DOHH2 (cell line): ENCODE data around the gene CEBPE.

Experiments used
- H3F3A ChIP-seq: fragments of 200-600 bp; sonication (generic), shearing (Covaris generic); 2 replicates; pipeline ENCODE4 v1.6.0; 2016; ENCODE audit warnings: antibody characterized with exemption, mild to moderate bottlenecking; ENCODE audit not compliant: control insufficient read depth, insufficient read depth
- H3K27ac ChIP-seq: fragments of 200-600 bp; sonication (generic); 2 replicates; pipeline ENCODE4 v1.5.1; 2014; ENCODE audit warnings: low read depth, mild to moderate bottlenecking, low read length, moderate library complexity
- H3K27me3 ChIP-seq: fragments of 200-600 bp; sonication (generic); 2 replicates; pipeline ENCODE4 v1.6.1; 2014; ENCODE audit warnings: mild to moderate bottlenecking, low read length, mixed read lengths; ENCODE audit not compliant: control insufficient read depth
- H3K36me3 ChIP-seq: fragments of 200-600 bp; sonication (generic); 2 replicates; pipeline ENCODE4 v1.6.1; 2014; ENCODE audit warnings: mild to moderate bottlenecking, low read length, moderate library complexity, mixed read lengths; ENCODE audit not compliant: control insufficient read depth
- H3K4me1 ChIP-seq: fragments of 200-600 bp; sonication (generic); 2 replicates; pipeline ENCODE4 v1.6.1; 2014; ENCODE audit warnings: mild to moderate bottlenecking, low read length, mixed read lengths; ENCODE audit not compliant: control insufficient read depth
- H3K4me2 ChIP-seq: fragments of 200-600 bp; sonication (generic); 2 replicates; pipeline ENCODE4 v1.6.0; 2014; ENCODE audit warnings: mild to moderate bottlenecking, low read length, moderate library complexity
- H3K4me3 ChIP-seq: fragments of 200-600 bp; sonication (generic); 2 replicates; pipeline ENCODE4 v1.5.1; 2014; ENCODE audit warnings: mild to moderate bottlenecking, low read length, mixed read lengths
- H3K79me2 ChIP-seq: fragments of 200-600 bp; sonication (generic); 2 replicates; pipeline ENCODE4 v1.6.1; 2014; ENCODE audit warnings: mild to moderate bottlenecking, low read length, mixed read lengths; ENCODE audit not compliant: control insufficient read depth
- H3K9me2 ChIP-seq: fragments of 200-600 bp; sonication (generic); replicated peaks from 2 replicates; pipeline ENCODE4 v1.6.1; 2014; ENCODE audit warnings: mild to moderate bottlenecking, low read length, mixed read lengths; ENCODE audit not compliant: control insufficient read depth
- H3K9me3 ChIP-seq: fragments of 200-600 bp; sonication (generic); 2 replicates; pipeline ENCODE4 v1.6.1; 2014; ENCODE audit warnings: antibody characterized with exemption, low read length, mixed read lengths; ENCODE audit not compliant: control insufficient read depth, insufficient read depth
- H4K20me1 ChIP-seq: fragments of 200-600 bp; sonication (generic); 2 replicates; pipeline ENCODE4 v1.6.0; 2014; ENCODE audit warnings: low read depth, mild to moderate bottlenecking, antibody characterized with exemption, low read length, moderate library complexity; ENCODE audit not compliant: control insufficient read depth, insufficient read depth
- CTCF ChIP-seq: fragments of 200-600 bp; sonication (generic); IDR thresholded peaks from one replicate; pipeline ENCODE4 v1.5.1; 2014; ENCODE audit warnings: antibody characterized with exemption, mild to moderate bottlenecking, low read depth, low read length; ENCODE audit not compliant: poor library complexity, severe bottlenecking
- EZH2phosphoT487 ChIP-seq: fragments of 200-600 bp; sonication (generic); IDR thresholded peaks from 2 replicates; pipeline ENCODE4 v1.6.1; 2017; ENCODE audit warnings: borderline replicate concordance, mild to moderate bottlenecking, antibody characterized with exemption, low read length, moderate library complexity, mixed read lengths

The CEBPE gene

GRCh38 chr14:23143911-23144310, 24.9 kb upstream of the CEBPE start:
- no peak overlapping the region for H3K4me2 ChIP-seq
- H3K4me1 ChIP-seq = peaks cover 5% of the 10 kb centered on the region; the same call in 1 of the 2 replicates
- H3K79me2 ChIP-seq = no peaks in the 10 kb centered on the region
- no peaks in the 10 kb centered on the region for H3K36me3 ChIP-seq
- H3K9me3 ChIP-seq = no peaks in the 10 kb centered on the region
- peaks cover 19% of the 10 kb centered on the region; the same call in 1 of the 2 replicates for H3K27me3 ChIP-seq
- no peaks in the 10 kb centered on the region for H3F3A ChIP-seq
- H4K20me1 ChIP-seq = no peaks in the 10 kb centered on the region
- H3K27ac ChIP-seq = no peak overlapping the region
- TF ChIP-seq CTCF = no peak
- no peak for TF ChIP-seq EZH2phosphoT487
- no peak overlapping the region for H3K4me3 ChIP-seq
- H3K9me2 ChIP-seq = no peaks in the 10 kb centered on the region

- no peak overlapping the region for H3K27ac ChIP-seq
Measured at GRCh38 chr14:23142826-23143225, 23.8 kb upstream of the CEBPE start.

GRCh38 chr14:23141706-23142444, 22.8 kb upstream of the CEBPE start:
- Histone ChIP-seq H3F3A (no peaks in the 10 kb centered on the region), H3K27me3 (peaks cover 20% of the 10 kb centered on the region; the same call in 1 of the 2 replicates), H3K27ac (no peak overlapping the region), H3K4me3 (no peak overlapping the region), H4K20me1 (no peaks in the 10 kb centered on the region), H3K4me1 (no peaks in the 10 kb centered on the region), H3K9me3 (no peaks in the 10 kb centered on the region), H3K79me2 (no peaks in the 10 kb centered on the region), H3K4me2 (no peak overlapping the region), H3K36me3 (no peaks in the 10 kb centered on the region), H3K9me2 (no peaks in the 10 kb centered on the region)
- TF ChIP-seq EZH2phosphoT487 (no peak), CTCF (no peak)

More at GRCh38 chr14:23142826-23143225, 23.8 kb upstream of the CEBPE start:
- Histone ChIP-seq H3K79me2 (no peaks in the 10 kb centered on the region), H3K36me3 (no peaks in the 10 kb centered on the region), H3K9me3 (no peaks in the 10 kb centered on the region), H3K9me2 (no peaks in the 10 kb centered on the region), H3K4me1 (no peaks in the 10 kb centered on the region), H3K4me2 (no peak overlapping the region), H4K20me1 (no peaks in the 10 kb centered on the region), H3F3A (no peaks in the 10 kb centered on the region), H3K27me3 (peaks cover 20% of the 10 kb centered on the region; the same call in 1 of the 2 replicates), H3K4me3 (no peak overlapping the region)
- TF ChIP-seq CTCF (no peak), EZH2phosphoT487 (no peak)
